Stimulated activated CD8-positive, alpha-beta memory T cell treated with anti-CD3 and anti-CD28 coated beads, Interleukin-12 subunit alpha, Interleukin-12 subunit beta, amount 100 ng/mL, for 24 hours (primary cell): ENCODE data around the gene KLHDC9.

ENCODE experiments used
- DNase-seq: peaks from one replicate; pipeline ENCODE4 v3.0.0-alpha.2; 2020; ENCODE audit errors: extremely low read depth

The KLHDC9 gene

GRCh38 chr1:161131523-161132409, 33.6 kb downstream of the KLHDC9 start:
- DNase-seq: no peak

GRCh38 chr1:161132410-161133219, 34.5 kb downstream of the KLHDC9 start, which contains the start of gene DEDD:
DEDD (minus strand) TSS chr1:161132667; CDS start chr1:161124462, 8,205 bp downstream.
- DNase-seq: peak; percentile 73

- DNase-seq: no peak
These were observed 35.1 kb downstream of the KLHDC9 start for GRCh38 chr1:161133220-161133740.

GRCh38 chr1:161137881-161138280, 39.7 kb downstream of the KLHDC9 start:
- DNase-seq: no peak

- no peak for DNase-seq
These were observed 40.3 kb downstream of the KLHDC9 start for GRCh38 chr1:161138431-161138830.

- DNase-seq: no peak
These were observed 41.6 kb downstream of the KLHDC9 start for GRCh38 chr1:161139766-161140165.

- no peak for DNase-seq
These were observed 42.7 kb downstream of the KLHDC9 start for GRCh38 chr1:161140755-161141400.

GRCh38 chr1:161145832-161146231, 47.7 kb downstream of the KLHDC9 start:
- DNase-seq: no peak
